NCI-H2227 (cell line): ENCODE results near the gene CIT.

ENCODE experiments used
- DNase-seq: peaks from one replicate; lab custom pipeline; 2025; ENCODE audit not compliant: unreplicated experiment; lab: John Stamatoyannopoulos, UW

CIT gene

DNA sequence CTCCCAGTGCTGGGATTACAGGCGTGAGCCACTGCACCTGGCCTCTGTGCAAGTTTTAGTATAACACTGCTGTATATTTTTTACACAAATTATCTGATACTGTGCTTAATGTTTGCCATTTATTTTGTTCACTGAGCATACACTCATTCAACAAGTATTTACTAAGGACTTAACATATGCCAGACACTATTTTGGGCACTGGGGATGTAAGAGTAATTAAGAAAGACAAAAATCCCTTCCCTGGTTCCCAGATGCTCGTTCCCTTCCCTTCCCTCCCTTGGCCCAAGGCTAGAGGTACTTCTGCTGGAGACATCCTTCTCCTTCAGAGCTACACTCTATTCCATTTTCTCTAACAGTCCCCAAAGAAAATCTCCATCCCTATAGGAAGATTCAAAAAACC lies 12.5 kb downstream of the CIT start:
- no peak for DNase-seq

DNA sequence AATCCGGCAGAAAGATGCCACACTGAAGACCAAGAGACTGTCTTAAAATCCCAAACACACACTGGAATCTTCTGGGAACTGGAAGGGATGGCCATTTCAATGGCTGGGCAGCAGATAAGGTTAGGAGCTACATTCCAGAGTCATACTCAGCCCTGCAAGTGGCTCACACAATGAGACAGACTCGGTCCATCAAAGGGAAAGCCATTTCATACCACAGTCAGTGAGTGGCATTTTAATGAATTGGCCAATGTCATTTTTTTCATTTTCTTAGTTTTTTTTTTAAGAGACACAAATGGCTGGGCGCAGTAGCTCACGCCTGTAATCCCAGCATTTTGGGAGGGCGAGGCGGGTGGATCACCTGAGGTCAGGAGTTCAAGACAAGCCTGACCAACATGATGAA lies 17.9 kb downstream of the CIT start:
- DNase-seq, result no peak

DNA sequence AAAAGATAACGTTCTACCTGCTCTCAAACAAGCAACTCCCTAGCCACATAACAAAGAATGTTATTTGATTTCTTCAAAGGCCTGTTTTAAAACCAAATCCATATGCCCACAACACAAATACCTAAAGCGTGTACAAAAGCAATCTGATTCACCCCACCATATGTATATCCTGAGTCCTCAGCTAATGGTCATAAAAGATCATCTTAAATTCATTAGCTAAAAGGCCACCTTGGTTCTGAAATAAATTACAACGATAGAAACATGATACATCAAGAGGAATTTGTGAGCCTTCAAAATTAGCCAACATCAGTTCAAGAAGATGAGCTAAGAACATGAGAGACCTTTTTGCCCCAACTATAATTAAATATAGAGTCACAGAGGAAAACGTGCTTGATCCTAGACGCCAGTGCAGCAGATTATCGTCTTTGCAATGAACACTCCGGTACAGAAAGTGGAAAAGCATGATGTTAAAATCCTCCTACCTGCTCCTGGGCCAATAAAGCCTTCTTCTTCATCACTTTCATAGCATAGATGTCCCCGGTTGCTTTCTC lies 20.0 kb downstream of the CIT start:
- no peak for DNase-seq

DNA sequence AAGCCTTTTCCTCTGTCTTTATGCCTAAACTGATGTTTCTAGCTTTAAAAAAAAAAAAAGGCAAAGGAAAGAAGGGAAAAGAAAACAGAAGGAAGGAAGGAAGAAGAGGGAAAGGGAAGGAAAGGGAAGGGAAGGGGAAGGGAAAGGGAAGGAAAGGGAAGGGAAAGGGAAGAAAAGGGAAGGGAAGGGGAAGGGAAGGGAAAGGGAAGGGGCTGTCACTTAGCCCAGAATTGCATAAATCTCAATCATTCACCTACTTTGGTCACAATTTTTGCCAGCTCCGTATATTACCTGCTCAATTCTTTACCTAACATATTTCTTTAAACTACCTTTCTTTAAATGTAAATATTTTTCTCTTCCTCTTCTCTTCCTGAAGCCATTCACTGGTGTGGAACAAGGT lies 26.8 kb downstream of the CIT start:
- no peak for DNase-seq

DNA sequence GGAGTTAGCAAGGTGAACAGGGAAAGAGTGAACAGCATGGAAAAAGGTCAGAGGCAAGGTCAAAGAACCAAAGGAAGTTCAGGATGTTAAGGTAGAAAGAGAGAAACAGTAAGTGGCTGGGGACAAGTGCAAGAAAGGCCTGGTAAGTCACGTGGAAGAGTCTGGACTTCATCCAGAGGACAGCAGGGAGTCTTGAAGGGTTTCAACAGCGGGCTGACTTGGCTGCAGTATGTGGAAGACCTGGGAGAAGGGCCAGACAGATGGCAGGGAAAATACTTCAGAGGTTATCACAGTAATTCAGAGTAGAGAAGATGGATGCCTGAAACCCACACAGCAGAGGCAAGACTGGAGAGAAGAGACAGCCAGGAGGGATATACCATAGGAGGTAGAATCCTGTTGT lies 34.0 kb downstream of the CIT start:
- no peak for DNase-seq

DNA sequence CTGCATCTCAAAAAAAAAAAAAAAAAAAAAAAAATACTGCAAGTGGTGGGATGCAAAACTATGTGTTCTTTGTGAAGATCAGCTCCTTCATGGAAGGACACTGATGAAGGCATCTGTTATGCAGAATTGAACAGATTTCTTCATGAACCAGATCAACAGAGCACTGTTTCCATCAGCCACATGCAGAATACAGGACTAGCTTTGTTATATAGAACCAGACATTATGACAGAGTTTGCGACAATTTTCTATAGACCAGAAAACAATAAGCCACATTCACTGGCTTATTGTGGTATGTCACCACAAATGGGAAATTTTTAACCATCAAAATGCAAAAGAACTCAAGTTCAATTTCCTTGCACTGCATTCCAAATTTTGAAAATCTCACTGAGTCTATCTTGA lies 34.7 kb downstream of the CIT start:
- no peak for DNase-seq

DNA sequence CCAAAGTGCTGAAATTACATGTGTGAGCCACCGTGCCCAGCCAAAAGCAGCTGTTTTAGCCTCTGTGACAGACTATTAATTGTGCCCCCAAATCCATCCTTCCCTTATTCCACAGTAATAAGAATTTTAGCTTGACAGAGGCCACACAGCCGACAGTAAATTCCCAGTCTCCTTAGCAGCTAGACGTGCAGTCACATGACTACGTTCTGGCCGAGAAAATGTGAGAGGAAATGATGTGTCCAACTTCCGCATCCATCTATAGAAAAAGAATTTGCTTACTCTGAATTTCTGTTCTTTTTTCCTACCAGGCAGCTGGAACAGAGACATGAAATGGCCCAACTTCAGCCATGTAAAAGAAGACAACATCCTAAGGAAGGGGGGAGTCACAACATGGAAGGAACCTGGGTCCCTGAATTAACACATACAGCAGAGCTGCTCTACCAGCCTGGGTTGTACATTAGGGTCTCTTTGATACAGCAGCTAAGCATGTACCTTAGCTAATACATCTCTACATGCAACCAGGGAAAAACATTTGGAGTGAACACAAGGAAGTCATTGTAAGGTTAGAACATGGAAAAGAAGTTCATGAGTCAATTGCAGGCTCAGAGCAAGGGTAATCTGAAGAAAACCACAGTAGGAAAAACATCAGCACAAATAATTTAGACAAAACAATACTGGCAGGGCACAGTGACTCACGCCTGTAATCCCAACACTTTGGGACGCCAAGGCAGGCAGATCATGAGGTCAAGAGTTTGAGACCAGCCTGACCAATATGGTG lies 35.5 kb downstream of the CIT start:
- no peak for DNase-seq

DNA sequence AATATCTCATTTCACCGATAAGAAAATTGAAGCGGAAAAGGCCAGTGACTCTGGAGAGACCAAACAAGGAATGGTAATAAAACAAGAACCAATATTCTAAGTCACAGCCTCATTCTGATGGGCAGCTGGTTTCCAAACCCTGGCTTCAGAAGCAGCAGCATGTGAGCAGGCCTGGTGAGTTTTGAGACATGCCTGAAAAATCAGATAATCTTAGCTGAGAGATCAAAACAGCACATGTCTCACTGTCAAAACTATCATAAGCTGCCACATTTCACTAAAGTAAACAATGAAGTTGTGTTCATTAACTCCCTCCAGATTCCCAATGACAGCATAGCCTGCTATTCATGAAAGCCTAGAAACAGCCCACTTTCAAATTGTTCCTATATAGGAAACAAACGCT lies 36.5 kb downstream of the CIT start:
- DNase-seq, result no peak

DNA sequence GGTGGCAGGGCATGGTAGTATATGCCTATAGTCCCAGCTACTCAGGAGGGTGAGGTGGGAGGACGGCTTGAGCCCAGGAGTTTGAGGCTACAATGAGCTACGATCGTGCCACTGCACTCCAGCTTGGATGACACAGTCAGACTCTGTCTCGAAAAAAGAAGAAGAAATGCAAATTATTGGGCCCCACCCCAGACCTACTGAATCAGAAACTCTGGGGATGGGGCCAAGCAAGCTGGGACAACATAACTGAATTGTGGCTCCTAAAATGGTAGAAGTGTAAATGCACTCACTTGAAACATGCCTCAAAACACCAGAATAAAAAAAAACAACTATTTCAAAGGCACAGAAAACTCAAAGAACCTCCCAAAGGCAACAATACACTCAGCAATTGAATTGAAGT lies 37.0 kb downstream of the CIT start:
- DNase-seq, result no peak

DNA sequence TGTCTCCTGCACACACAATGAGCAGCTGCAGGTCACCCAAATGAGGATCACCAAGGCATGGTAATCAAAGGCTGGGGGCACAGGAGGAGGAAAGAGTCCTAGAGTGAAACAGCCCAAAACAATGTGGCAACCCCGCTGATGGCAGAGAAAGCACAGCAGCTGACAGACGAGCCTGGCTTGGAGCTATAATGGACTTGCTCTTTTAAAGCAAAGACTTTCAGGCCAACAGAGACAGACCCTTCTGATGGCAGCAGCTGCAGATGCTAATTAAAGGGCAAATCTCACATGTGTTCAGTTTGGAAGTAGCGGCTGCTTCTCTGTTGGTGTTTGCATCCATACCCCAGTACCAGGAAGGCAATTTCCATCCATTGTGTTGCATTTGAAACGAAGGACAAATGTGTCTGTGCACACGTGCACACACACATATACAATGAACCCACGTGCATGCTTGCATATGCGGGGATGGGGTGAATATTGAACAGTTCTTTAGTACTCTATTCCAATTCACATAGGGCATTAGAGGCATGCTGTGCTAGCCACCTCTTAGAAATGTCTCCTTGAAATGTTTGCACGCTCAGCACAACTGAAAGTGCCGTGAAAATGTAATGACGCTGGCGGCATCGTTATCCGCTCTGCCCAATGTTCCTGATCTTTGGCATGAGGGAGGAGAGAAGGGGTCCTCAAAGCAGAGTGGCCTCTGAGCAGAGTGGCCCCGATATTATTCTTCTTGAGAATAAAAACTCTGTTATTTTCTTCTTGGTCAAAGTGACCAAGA lies 38.1 kb downstream of the CIT start:
- DNase-seq, result peak; percentile 41

DNA sequence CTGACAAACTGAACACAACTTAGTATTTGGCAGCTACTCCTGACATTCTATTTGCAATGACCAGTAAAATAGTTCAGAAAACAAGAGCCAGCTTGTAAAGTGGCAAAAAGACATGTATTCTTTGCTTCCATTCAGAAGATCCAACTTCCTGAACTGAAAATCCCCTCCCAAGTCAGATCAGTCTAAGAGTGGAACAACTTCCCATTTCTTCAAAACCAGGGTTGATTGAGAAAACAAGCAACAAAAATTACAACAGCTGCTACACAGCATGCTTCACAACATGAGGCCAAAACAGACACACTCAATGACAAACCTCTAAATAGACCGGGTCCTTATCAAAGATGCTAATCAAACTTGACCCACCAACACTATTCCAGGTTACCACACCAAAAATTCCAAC lies 40.3 kb downstream of the CIT start:
- no peak for DNase-seq

DNA sequence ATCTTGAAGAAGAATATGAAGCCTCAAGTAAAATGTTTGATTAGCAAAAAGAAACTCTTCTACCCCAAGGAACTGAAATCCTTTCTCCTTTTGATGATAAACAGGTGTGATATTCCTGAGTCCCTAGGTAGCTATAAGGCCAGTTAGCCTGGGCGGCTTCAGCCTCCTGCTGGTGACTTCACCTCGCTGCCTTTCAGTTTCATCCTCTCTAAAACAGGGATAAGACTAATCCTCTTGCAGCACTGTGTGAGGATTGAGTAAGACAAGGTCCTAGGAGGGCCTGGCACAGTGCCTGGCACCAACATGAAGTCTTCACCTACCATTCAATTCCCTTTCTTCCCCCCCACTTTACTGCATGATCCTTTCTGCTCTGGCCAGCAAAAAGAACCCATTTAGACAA lies 42.1 kb downstream of the CIT start:
- no peak for DNase-seq

DNA sequence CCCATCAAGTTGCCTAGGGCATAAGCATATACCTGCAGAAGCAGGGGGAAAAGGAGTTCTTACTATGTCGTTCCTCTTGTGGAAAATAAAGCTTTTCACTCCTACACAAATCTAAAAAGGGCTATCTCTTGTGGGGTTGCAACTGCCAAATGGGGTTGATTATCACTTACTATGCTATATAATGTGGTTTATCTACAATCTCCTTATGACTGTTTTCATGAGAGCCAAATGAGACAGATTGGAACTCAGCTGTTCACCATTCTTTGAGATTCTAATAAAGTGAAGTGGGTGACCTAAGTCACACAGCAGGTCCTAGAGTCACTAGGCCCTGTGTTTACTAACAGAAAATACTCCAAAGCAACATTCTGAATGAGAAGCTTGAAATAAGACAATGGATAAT lies 47.7 kb downstream of the CIT start:
- DNase-seq, result no peak

DNA sequence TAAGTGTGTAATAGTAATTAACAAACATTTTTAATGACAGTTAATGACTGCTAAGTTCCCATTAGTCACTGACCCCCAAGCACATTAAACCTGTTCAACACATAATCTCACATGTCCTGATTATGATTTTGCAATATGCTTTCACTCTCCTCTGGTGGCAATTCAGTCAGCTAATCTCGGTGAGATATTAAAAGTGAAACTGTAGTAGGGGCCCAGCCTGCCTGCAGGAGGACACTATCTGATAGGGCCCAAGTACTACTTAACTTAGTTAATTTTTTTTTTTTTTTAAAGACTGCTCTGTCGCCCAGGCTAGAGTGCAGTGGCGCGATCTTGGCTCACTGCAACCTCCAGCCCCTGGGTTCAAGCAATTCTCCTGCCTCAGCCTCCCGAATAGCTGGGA lies 48.8 kb downstream of the CIT start:
- no peak for DNase-seq

DNA sequence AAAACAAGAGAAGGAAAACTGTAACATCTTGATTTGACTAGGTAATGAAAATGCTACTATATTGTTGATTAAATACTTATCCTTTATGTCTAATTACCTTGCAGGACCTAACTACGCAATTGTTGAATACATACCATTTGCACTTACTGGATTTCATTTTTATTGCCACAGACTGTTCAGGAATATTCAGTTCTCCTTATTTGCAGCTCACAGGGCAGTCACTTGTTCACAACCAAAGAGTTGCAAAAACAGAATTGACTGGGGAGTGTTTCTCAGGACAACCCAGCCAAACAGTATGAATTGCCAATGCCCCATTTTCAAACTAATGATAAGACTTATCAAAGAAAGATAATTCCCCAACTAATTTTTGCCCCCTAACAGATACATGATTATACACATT lies 49.4 kb downstream of the CIT start:
- DNase-seq, result no peak

DNA sequence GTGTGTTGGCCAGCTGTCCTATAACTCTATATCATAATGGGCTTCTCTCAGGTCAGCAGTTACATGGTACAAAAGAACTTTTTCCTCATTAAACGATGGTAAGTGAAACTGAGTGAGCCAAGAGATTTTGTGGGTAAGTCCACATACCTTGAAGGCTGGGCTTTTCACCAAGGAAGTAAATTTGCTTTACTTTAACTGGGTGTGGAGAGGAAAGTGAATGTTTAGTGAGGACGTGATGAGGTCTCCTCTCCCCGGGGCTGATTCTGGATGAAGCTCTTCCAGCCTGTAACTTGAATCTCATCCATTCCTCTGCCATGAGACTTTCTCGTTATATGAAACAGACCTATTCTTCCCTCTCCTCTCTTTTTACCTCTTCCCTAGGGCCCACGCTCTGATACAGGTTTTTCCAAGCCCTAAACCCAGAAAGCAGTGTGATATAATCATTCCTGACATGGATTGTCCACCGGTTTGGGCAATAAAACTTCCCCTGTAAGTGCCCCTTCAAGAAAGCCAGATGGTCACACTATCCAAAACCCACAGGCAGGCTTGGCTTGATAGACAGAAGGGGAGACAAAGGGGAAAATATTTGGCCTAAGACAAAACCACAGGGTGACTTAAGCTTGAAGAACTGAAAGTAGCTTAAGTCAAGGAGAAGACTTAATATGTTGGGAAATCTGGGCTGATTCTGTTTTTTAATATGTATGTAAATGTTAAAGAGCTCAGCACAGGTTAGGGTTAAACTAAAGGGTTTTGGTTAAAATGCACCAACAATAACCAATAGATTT lies 50.3 kb downstream of the CIT start:
- no peak for DNase-seq

DNA sequence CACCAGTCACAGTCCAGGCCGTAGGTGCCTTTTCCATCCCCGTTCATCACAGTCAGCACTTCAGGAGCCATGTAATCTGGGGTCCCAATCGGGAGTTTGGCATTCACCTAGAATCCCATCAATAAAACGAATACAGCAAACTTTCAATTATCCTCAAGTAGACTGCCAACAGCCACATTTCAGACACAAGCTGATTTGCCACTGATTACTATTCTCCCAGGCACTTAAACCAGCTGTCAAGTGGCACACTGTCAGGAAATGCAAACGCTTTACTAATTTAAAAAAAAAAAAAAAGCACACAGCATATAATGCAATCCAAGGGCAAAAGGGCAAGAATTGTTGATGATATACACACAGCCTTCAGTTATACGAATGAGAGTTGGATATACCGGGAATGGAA lies 51.9 kb downstream of the CIT start:
- DNase-seq, result peak; percentile 49

DNA sequence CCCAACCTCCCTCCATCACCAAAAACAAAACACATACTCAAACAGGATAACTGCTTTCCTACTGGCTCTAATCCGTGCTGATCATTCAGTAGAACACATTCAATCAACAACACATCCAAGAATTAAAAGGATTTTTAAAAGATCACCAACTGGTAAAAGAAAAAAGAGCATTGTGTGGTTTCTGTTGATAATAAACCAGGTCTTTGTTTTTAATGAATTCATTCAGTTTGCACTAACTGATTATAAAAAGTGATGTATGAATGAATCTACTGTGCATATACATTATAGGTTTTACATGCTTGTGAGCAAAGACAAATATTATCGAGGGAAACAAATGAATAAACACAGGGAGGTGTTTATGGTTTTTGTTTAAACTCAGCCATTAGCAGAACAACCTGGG lies 55.1 kb downstream of the CIT start:
- DNase-seq, result no peak

DNA sequence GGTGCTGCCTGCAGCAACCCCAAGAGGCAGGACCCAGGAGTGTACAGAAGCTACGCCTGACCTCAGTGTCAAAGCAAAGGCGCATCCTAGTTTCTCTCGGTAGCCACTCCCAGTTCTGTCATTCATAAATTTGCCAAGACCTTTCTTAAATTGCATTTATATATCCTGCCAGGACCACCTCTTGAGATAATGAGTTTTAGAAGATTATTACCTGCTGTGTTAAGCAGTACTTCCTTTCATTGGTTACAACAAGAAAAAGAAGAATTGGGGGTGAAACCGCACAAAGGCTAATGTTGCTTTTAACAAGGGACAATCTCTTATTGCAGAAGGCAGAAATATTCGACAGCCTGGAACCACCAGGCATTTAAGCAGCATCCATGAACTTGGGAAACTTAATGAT lies 57.8 kb downstream of the CIT start:
- peak; percentile 88 for DNase-seq

DNA sequence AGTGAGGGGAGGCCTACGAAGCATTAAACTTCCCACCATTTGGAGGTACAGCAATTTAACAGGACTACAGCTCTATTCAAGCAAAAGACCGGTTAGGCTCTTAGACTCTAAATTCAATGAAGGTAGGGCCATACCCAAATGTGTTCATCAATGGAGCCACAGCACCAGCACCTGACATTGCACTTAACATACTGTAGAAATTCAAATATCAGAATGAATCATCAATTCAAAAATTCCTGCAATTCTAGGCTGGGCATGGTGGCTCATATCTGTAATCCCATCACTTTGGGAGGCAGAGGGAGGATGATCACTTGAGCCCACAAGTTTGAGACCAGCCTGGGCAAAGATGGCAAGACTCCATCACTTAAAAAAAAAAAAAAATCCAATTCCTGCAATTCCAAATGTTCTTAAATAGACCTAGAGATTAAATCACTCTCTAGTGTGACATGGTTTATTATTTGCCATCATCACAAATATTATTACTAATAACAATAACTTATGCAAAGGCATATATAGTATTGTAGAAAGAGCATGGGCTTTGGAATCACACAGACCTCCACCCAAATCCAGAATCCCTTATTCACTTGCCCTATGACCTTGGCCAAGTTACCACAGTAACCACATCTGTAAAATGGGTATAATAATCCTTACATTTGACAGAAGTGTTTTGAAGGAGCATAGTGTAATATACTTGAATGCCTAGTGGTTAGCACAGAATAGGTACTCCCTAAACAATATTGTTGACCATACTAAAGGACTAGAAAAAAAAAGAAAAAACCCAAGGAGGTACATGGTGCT lies 59.4 kb downstream of the CIT start:
- no peak for DNase-seq

DNA sequence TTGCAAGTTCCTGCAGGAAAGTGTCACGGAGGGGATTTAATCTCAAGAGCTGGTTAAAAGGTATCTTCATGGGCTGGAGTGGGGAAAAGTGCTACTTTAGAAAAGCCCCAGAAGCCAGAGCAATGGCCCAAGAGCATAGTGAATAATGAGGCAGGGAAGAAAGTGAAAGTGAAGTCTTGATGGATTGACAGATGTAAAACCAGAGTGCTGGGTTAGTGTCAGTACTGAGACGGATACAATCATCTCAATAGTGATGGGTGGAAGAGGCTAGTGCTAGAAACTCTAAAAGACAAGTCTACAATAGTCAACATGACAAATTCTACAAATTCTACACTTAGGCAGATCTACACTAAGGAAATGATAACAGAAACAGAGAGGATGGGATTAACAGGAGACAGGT lies 68.1 kb downstream of the CIT start:
- DNase-seq, result no peak
